Lower leg skin (tissue), 4 donors: ENCODE data around the gene SV2C. TPM values are rescaled to one million over a fixed set of nuclear protein-coding genes. Genes with fewer than 3 reads are reported as not detected.
"Not testable (repeated sequence)": the region's sequence is repeated elsewhere in the genome, so short reads cannot be mapped to it uniquely, and the experiment has no call there.

ENCODE experiments used
- DNase-seq, 2 donors: peaks; one replicate each; pipeline ENCODE4 v3.0.0-alpha.2; 2019; ENCODE audit warnings: low spot score in 2 of 2
- H3K4me3 ChIP-seq: fragments of 200-600 bp; sonication (generic); 2 replicates; pipeline ENCODE4 v1.5.1; 2017; ENCODE audit warnings: mild to moderate bottlenecking, low read depth; ENCODE audit not compliant: poor library complexity, severe bottlenecking
- CTCF ChIP-seq, 3 donors: fragments of 450-650 bp; IDR thresholded peaks; one replicate each; pipeline ENCODE4 v1.5.1; 2016; ENCODE audit warnings: antibody characterized with exemption in 3 of 3, mild to moderate bottlenecking in 3 of 3, moderate library complexity in 2 of 3
- POLR2A ChIP-seq, 2 donors: fragments of 450-650 bp; IDR thresholded peaks; one replicate each; pipeline ENCODE4 v1.6.1; 2016 to 2017; ENCODE audit warnings: antibody characterized with exemption in 2 of 2, mild to moderate bottlenecking in 1 of 2, moderate library complexity in 1 of 2
- WGBS, 2 donors: methylation state at CpG; one replicate each; pipeline ENCODE4 v1.1.5; 2018; 5-methylcytosine and 5-hydroxymethylcytosine counted together
- intact Hi-C: fragments of 100-400 bp; cut with DNase I; formaldehyde crosslinking; loops from one replicate; pipeline ENCODE4 v1.15.0; 2023; ENCODE audit warnings: low total_unique reads
- total RNA-seq, 4 donors: library from RNA; depleted of rRNA; stranded (reverse); fragments of >200 nt; gene quantifications; one replicate each; pipeline ENCODE4 v1.1.0, GENCODE V29; 2016

SV2C gene
- total RNA-seq, 4 donors from 2014 or later, result 0.04 to 0.63 (median 0.24) TPM

GRCh38 chr5:76334574-76334973 is 251.4 kb downstream of the SV2C start:
- DNase-seq, result no peak
- TF ChIP-seq CTCF (IDR thresholded peaks at IDR 0.05), result no peak
- TF ChIP-seq POLR2A (IDR thresholded peaks at IDR 0.05), result no peak
- H3K4me3 ChIP-seq, result no peak overlapping the region
- intact Hi-C loops, result no loop called here
- WGBS, 2 donors, result 86 to 89% methylated on average over 3 of the region's 3 CpGs

GRCh38 chr5:76335451-76335850 is 252.3 kb downstream of the SV2C start:
- DNase-seq, intact Hi-C loops, H3K4me3 ChIP-seq: not testable (repeated sequence)
- WGBS, 2 donors, result 95 to 97% methylated on average over 2 to 3 of the region's 5 CpGs

GRCh38 chr5:76336253-76336809 is 253.1 kb downstream of the SV2C start:
- DNase-seq, H3K4me3 ChIP-seq, intact Hi-C loops: not testable (repeated sequence)
- 98 to 99% methylated on average over 17 to 32 of the region's 33 CpGs for WGBS, 2 donors

- 0% methylated on average over 1 of the region's 1 CpG for WGBS, 2 donors
- H3K4me3 ChIP-seq, result no peak overlapping the region
- DNase-seq, result no peak
- intact Hi-C loops, result no loop called here
- TF ChIP-seq CTCF (IDR thresholded peaks at IDR 0.05), result no peak
- no peak for TF ChIP-seq POLR2A (IDR thresholded peaks at IDR 0.05)
Measured at GRCh38 chr5:76337953-76338451, 254.8 kb downstream of the SV2C start.

- intact Hi-C loops, result no loop called here
- DNase-seq, result no peak
- WGBS, 2 donors, result 86 to 87% methylated on average over 3 of the region's 3 CpGs
- H3K4me3 ChIP-seq, result no peak overlapping the region
- TF ChIP-seq POLR2A (IDR thresholded peaks at IDR 0.05) (no peak), CTCF (IDR thresholded peaks at IDR 0.05) (no peak)
Measured at GRCh38 chr5:76339919-76340318, 256.7 kb downstream of the SV2C start.

- intact Hi-C loops, result no loop called here
- TF ChIP-seq POLR2A (IDR thresholded peaks at IDR 0.05) (no peak), CTCF (IDR thresholded peaks at IDR 0.05) (no peak)
- no peak for DNase-seq
- H3K4me3 ChIP-seq, result no peak overlapping the region
- WGBS, 2 donors, result 51 to 60% methylated on average over 7 of the region's 7 CpGs
Measured at GRCh38 chr5:76341651-76342334, 258.6 kb downstream of the SV2C start.

GRCh38 chr5:76342474-76342873 is 259.3 kb downstream of the SV2C start:
- H3K4me3 ChIP-seq, result no peak overlapping the region
- 63 to 79% methylated on average over 1 of the region's 1 CpG for WGBS, 2 donors
- TF ChIP-seq CTCF (IDR thresholded peaks at IDR 0.05) (no peak), POLR2A (IDR thresholded peaks at IDR 0.05) (no peak)
- no peak for DNase-seq
- intact Hi-C loops, result no loop called here
